Measurements from ENCODE around the gene VIPR2.

The VIPR2 gene

GRCh38 chr7:158997110-158997453 is 147.6 kb downstream of the VIPR2 start:
- no peaks in the 10 kb centered on the region for H3K79me1 ChIP-seq (ENCODE audit: low read depth, low read length)
- no peak overlapping the region for H3K14ac ChIP-seq (ENCODE audit: low read length)
- H4K8ac ChIP-seq (ENCODE audit: low read depth, low read length) = no peak overlapping the region
- peaks cover 6 to 31% (median 16%) of the 10 kb centered on the region in 3 experiments for H3K27me3 ChIP-seq (ENCODE audit: control insufficient read depth in 3 of 3, insufficient read depth in 3 of 3, low read depth in 1 of 3, low read length in 3 of 3)
- H3K4ac ChIP-seq (ENCODE audit: low read length) = no peak overlapping the region
- peaks cover 0 to 11% of the 10 kb centered on the region in 2 donors for H3K9me3 ChIP-seq (replicated peaks in 1 of 2; ENCODE audit: control insufficient read depth in 2 of 2, insufficient read depth in 1 of 2, low read depth in 1 of 2, low read length in 2 of 2)
- no peak for DNase-seq (ENCODE audit: low spot score)
- peak overlapping the region; percentile 89 for H2BK120ac ChIP-seq (ENCODE audit: low read depth, low read length)
- no peaks in the 10 kb centered on the region for H3K36me3 ChIP-seq (replicated peaks in 1 of 2; ENCODE audit: control insufficient read depth in 2 of 2, insufficient read depth in 2 of 2, low read length in 2 of 2)
- H2BK15ac ChIP-seq (ENCODE audit: low read length) = peak overlapping the region; percentile 77
- no peak overlapping the region for H2BK12ac ChIP-seq (ENCODE audit: low read length)
- peak overlapping the region; percentile 30 for H2AK5ac ChIP-seq (ENCODE audit: low read depth, low read length)
- H3K18ac ChIP-seq (ENCODE audit: low read length) = peak overlapping the region; percentile 94
- peaks cover 0 to 4% of the 10 kb centered on the region in 2 donors for H3K4me1 ChIP-seq (ENCODE audit: control insufficient read depth in 2 of 2, insufficient read depth in 1 of 2, low read depth in 1 of 2, low read length in 2 of 2)
- no CpG with 5 or more reads among the region's 32 CpGs for WGBS, 2 donors (ENCODE audit: extremely low coverage in 2 of 2, insufficient read length in 2 of 2, insufficient replicate concordance in 1 of 2)
- no peak overlapping the region for H4K91ac ChIP-seq (ENCODE audit: low read depth, low read length, poor library complexity)
- H3K27ac ChIP-seq (replicated peaks; ENCODE audit: low read length) = no peak overlapping the region
- no peak overlapping the region for H3K9ac ChIP-seq (ENCODE audit: low read depth, low read length, poor library complexity)
- no peak overlapping the region for H3K23ac ChIP-seq (ENCODE audit: low read depth, low read length, poor library complexity)
- no peak overlapping the region for H3K4me3 ChIP-seq (ENCODE audit: low read length in 2 of 2)
- H3K4me2 ChIP-seq (ENCODE audit: insufficient read depth, low read length, poor library complexity, severe bottlenecking) = peak overlapping the region; percentile 64
- H2BK5ac ChIP-seq (ENCODE audit: low read length) = peak overlapping the region; percentile 11
- no peak overlapping the region for H2AFZ ChIP-seq (ENCODE audit: low read length)

DNA sequence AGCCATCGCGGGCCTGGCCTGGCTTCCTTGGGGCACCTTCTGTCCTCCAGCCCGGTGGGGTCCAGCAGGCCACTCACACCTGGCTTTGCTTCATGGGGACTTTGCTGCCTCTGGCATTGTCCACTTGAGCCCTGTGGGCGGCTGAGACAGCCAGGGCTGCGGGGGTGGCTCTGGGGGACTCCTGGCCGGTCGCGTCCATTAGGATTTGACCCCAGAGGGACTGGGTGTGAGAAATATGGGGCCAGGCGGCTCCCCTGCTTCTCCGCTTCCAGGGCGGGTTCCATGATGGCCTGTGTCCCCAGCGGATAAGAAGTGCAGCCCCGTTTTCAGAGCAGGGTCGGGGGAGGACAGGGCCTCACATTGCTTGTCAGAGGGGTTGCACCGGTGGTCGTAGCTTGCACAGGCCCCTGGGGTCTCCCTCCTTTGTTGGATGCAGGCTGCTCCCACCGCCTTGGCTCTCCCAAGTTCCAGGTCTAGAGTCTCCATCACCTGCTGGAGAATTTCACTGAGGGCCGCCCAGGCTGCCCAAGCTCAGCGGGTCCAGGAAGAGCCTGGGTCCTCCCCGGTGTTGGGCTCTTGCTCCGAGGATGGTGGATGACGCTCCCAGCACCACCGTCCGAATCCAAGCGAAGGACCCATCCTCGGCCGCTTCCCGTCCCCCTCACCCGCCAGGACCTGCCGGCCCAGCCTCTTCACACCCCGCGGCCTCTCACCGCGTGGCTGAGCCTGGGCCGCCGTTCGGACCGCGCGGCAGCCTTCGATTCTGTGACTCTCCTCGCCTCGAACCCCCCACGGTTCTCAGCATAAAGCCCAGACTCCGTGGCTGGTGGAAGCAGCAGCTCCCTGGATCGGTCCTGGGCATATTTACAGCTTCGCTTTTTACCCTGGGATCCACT is 148.2 kb downstream of the VIPR2 start:
- no peak overlapping the region for H3K4ac ChIP-seq (ENCODE audit: low read length)
- WGBS, 2 donors (ENCODE audit: extremely low coverage in 2 of 2, insufficient read length in 2 of 2, insufficient replicate concordance in 1 of 2) = no CpG with 5 or more reads among the region's 47 CpGs
- no peak overlapping the region for H2AFZ ChIP-seq (ENCODE audit: low read length)

DNA sequence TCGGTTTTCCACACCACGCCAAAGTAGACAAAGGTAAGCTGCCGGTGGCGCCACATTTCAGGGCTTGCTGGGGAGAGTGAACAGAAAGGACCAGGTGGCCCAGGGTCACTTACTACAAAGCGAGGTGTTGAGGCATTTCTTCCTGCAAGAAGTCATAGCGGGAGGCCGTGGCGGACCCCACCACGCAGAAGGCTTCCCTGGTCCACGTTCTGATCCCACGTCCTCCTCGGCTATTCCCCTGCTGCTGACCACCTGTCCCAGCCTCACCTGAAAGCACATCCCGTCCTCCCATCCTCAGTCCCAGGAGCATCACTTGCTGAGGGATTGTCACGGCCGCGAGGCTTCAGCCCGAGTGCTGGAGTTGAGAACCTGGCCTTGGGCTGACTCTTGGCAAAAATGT is 149.2 kb downstream of the VIPR2 start:
- H3K27me3 ChIP-seq (ENCODE audit: control insufficient read depth in 3 of 3, insufficient read depth in 3 of 3, low read depth in 1 of 3, low read length in 3 of 3) = peaks cover 6 to 33% (median 27%) of the 10 kb centered on the region in 3 experiments
- no peak overlapping the region for H3K4ac ChIP-seq (ENCODE audit: low read length)
- no peak overlapping the region for H3K4me3 ChIP-seq (ENCODE audit: low read length in 2 of 2)
- H2BK5ac ChIP-seq (ENCODE audit: low read length) = no peak overlapping the region
- no peak overlapping the region for H2AK5ac ChIP-seq (ENCODE audit: low read depth, low read length)
- H2BK12ac ChIP-seq (ENCODE audit: low read length) = no peak overlapping the region
- no peak overlapping the region for H3K9ac ChIP-seq (ENCODE audit: low read depth, low read length, poor library complexity)
- H3K4me2 ChIP-seq (ENCODE audit: insufficient read depth, low read length, poor library complexity, severe bottlenecking) = no peak overlapping the region
- no peak overlapping the region for H2BK15ac ChIP-seq (ENCODE audit: low read length)
- H3K36me3 ChIP-seq (replicated peaks in 1 of 2; ENCODE audit: control insufficient read depth in 2 of 2, insufficient read depth in 2 of 2, low read length in 2 of 2) = no peaks in the 10 kb centered on the region
- H3K9me3 ChIP-seq (replicated peaks in 1 of 2; ENCODE audit: control insufficient read depth in 2 of 2, insufficient read depth in 1 of 2, low read depth in 1 of 2, low read length in 2 of 2) = peaks cover 0 to 7% of the 10 kb centered on the region in 2 donors
- H3K27ac ChIP-seq (replicated peaks; ENCODE audit: low read length) = no peak overlapping the region
- H3K79me1 ChIP-seq (ENCODE audit: low read depth, low read length) = no peaks in the 10 kb centered on the region
- H2BK120ac ChIP-seq (ENCODE audit: low read depth, low read length) = no peak overlapping the region
- H3K14ac ChIP-seq (ENCODE audit: low read length) = no peak overlapping the region
- peaks cover 0 to 4% of the 10 kb centered on the region in 2 donors for H3K4me1 ChIP-seq (ENCODE audit: control insufficient read depth in 2 of 2, insufficient read depth in 1 of 2, low read depth in 1 of 2, low read length in 2 of 2)
- H4K8ac ChIP-seq (ENCODE audit: low read depth, low read length) = no peak overlapping the region
- no peak overlapping the region for H2AFZ ChIP-seq (ENCODE audit: low read length)
- H4K91ac ChIP-seq (ENCODE audit: low read depth, low read length, poor library complexity) = no peak overlapping the region
- peak overlapping the region; percentile 8 for H3K18ac ChIP-seq (ENCODE audit: low read length)
- H3K23ac ChIP-seq (ENCODE audit: low read depth, low read length, poor library complexity) = peak overlapping the region; percentile 38
- DNase-seq (ENCODE audit: low spot score) = no peak
- WGBS, 2 donors (ENCODE audit: extremely low coverage in 2 of 2, insufficient read length in 2 of 2, insufficient replicate concordance in 1 of 2) = no CpG with 5 or more reads among the region's 17 CpGs

More for the DNA sequence above, 148.2 kb downstream of the VIPR2 start:
- Histone ChIP-seq H3K9me3 (replicated peaks in 1 of 2; ENCODE audit: control insufficient read depth in 2 of 2, insufficient read depth in 1 of 2, low read depth in 1 of 2, low read length in 2 of 2) (peaks cover 0 to 9% of the 10 kb centered on the region in 2 donors), H2BK12ac (ENCODE audit: low read length) (no peak overlapping the region), H2BK15ac (ENCODE audit: low read length) (peak overlapping the region; percentile 77), H2BK120ac (ENCODE audit: low read depth, low read length) (peak overlapping the region; percentile 89), H3K79me1 (ENCODE audit: low read depth, low read length) (no peaks in the 10 kb centered on the region), H3K18ac (ENCODE audit: low read length) (peak overlapping the region; percentile 90), H3K23ac (ENCODE audit: low read depth, low read length, poor library complexity) (no peak overlapping the region), H3K9ac (ENCODE audit: low read depth, low read length, poor library complexity) (peak overlapping the region; percentile 30), H3K14ac (ENCODE audit: low read length) (no peak overlapping the region), H3K4me3 (ENCODE audit: low read length in 2 of 2) (no peak overlapping the region), H3K36me3 (replicated peaks in 1 of 2; ENCODE audit: control insufficient read depth in 2 of 2, insufficient read depth in 2 of 2, low read length in 2 of 2) (no peaks in the 10 kb centered on the region), H2AK5ac (ENCODE audit: low read depth, low read length) (peak overlapping the region; percentile 30), H4K91ac (ENCODE audit: low read depth, low read length, poor library complexity) (no peak overlapping the region), H4K8ac (ENCODE audit: low read depth, low read length) (no peak overlapping the region), H2BK5ac (ENCODE audit: low read length) (no peak overlapping the region), H3K27me3 (ENCODE audit: control insufficient read depth in 3 of 3, insufficient read depth in 3 of 3, low read depth in 1 of 3, low read length in 3 of 3) (peaks cover 6 to 33% (median 21%) of the 10 kb centered on the region in 3 experiments), H3K4me1 (ENCODE audit: control insufficient read depth in 2 of 2, insufficient read depth in 1 of 2, low read depth in 1 of 2, low read length in 2 of 2) (peaks cover 0 to 4% of the 10 kb centered on the region in 2 donors), H3K27ac (replicated peaks; ENCODE audit: low read length) (no peak overlapping the region), H3K4me2 (ENCODE audit: insufficient read depth, low read length, poor library complexity, severe bottlenecking) (peak overlapping the region; percentile 64)
- no peak for DNase-seq (ENCODE audit: low spot score)

GRCh38 chr7:158994687-158995086 is 150.0 kb downstream of the VIPR2 start:
- no peak for DNase-seq (ENCODE audit: low spot score)
- peaks cover 0 to 7% of the 10 kb centered on the region in 2 donors for H3K9me3 ChIP-seq (replicated peaks in 1 of 2; ENCODE audit: control insufficient read depth in 2 of 2, insufficient read depth in 1 of 2, low read depth in 1 of 2, low read length in 2 of 2)
- H3K4me3 ChIP-seq (ENCODE audit: low read length in 2 of 2) = no peak overlapping the region
- H3K27me3 ChIP-seq (ENCODE audit: control insufficient read depth in 3 of 3, insufficient read depth in 3 of 3, low read depth in 1 of 3, low read length in 3 of 3) = peaks cover 6 to 33% (median 33%) of the 10 kb centered on the region in 3 experiments
- no peak overlapping the region for H2AK5ac ChIP-seq (ENCODE audit: low read depth, low read length)
- H3K36me3 ChIP-seq (replicated peaks in 1 of 2; ENCODE audit: control insufficient read depth in 2 of 2, insufficient read depth in 2 of 2, low read length in 2 of 2) = no peaks in the 10 kb centered on the region
- H3K79me1 ChIP-seq (ENCODE audit: low read depth, low read length) = no peaks in the 10 kb centered on the region
- no peak overlapping the region for H2BK120ac ChIP-seq (ENCODE audit: low read depth, low read length)
- H3K4me1 ChIP-seq (ENCODE audit: control insufficient read depth in 2 of 2, insufficient read depth in 1 of 2, low read depth in 1 of 2, low read length in 2 of 2) = peaks cover 0 to 4% of the 10 kb centered on the region in 2 donors
- H3K18ac ChIP-seq (ENCODE audit: low read length) = no peak overlapping the region
- no peak overlapping the region for H3K4me2 ChIP-seq (ENCODE audit: insufficient read depth, low read length, poor library complexity, severe bottlenecking)
- H2BK15ac ChIP-seq (ENCODE audit: low read length) = no peak overlapping the region
- H3K23ac ChIP-seq (ENCODE audit: low read depth, low read length, poor library complexity) = no peak overlapping the region
- H4K8ac ChIP-seq (ENCODE audit: low read depth, low read length) = no peak overlapping the region
- no peak overlapping the region for H3K4ac ChIP-seq (ENCODE audit: low read length)
- no peak overlapping the region for H2BK5ac ChIP-seq (ENCODE audit: low read length)
- no peak overlapping the region for H3K14ac ChIP-seq (ENCODE audit: low read length)
- H2AFZ ChIP-seq (ENCODE audit: low read length) = no peak overlapping the region
- no peak overlapping the region for H3K9ac ChIP-seq (ENCODE audit: low read depth, low read length, poor library complexity)
- H4K91ac ChIP-seq (ENCODE audit: low read depth, low read length, poor library complexity) = no peak overlapping the region
- no CpG with 5 or more reads among the region's 6 CpGs for WGBS, 2 donors (ENCODE audit: extremely low coverage in 2 of 2, insufficient read length in 2 of 2, insufficient replicate concordance in 1 of 2)
- H3K27ac ChIP-seq (replicated peaks; ENCODE audit: low read length) = no peak overlapping the region
- H2BK12ac ChIP-seq (ENCODE audit: low read length) = no peak overlapping the region
